H9 (cell line): ENCODE measurements around the gene ARMC12. TPM values are rescaled to one million over a fixed set of nuclear protein-coding genes. Genes with fewer than 3 reads are reported as not detected.

Source experiments
- DNase-seq: peaks from one replicate; pipeline ENCODE4 v3.0.0-alpha.2; 2017
- H2AFZ ChIP-seq: one replicate; pipeline ENCODE4 v1.6.1; 2013; ENCODE audit warnings: mild to moderate bottlenecking, low read length, control low read depth, moderate library complexity
- H2AK5ac ChIP-seq: 2 replicates; pipeline ENCODE4 v1.6.1; 2013; ENCODE audit warnings: low read length, control low read depth, mixed read lengths; ENCODE audit not compliant: insufficient read length
- H2BK120ac ChIP-seq: one replicate; pipeline ENCODE4 v1.6.1; 2013; ENCODE audit warnings: low read depth, mild to moderate bottlenecking, low read length, control low read depth, inconsistent platforms; ENCODE audit not compliant: poor library complexity, severe bottlenecking
- H2BK12ac ChIP-seq: 2 replicates; pipeline ENCODE4 v1.6.1; 2013; ENCODE audit warnings: low read length, control low read depth, mixed read lengths, low read depth; ENCODE audit not compliant: insufficient read length
- H2BK15ac ChIP-seq: 2 replicates; pipeline ENCODE4 v1.6.1; 2013; ENCODE audit warnings: low read depth, low read length, control low read depth
- H2BK20ac ChIP-seq: one replicate; pipeline ENCODE4 v1.6.1; 2013; ENCODE audit warnings: low read depth, mild to moderate bottlenecking, low read length, control low read depth, inconsistent platforms; ENCODE audit not compliant: poor library complexity, severe bottlenecking
- H2BK5ac ChIP-seq: 2 replicates; pipeline ENCODE4 v1.6.1; 2013; ENCODE audit warnings: low read length, control low read depth, mixed read lengths; ENCODE audit not compliant: insufficient read length
- H3K14ac ChIP-seq: 2 replicates; pipeline ENCODE4 v1.6.1; 2013; ENCODE audit warnings: low read length, control low read depth; ENCODE audit not compliant: insufficient read depth
- H3K18ac ChIP-seq: 2 replicates; pipeline ENCODE4 v1.6.1; 2013; ENCODE audit warnings: low read depth, mild to moderate bottlenecking, mixed read lengths, low read length, control low read depth; ENCODE audit not compliant: insufficient read length
- H3K23ac ChIP-seq: 2 replicates; pipeline ENCODE4 v1.6.1; 2013; ENCODE audit warnings: low read length, control low read depth, mixed read lengths, low read depth; ENCODE audit not compliant: insufficient read length
- H3K23me2 ChIP-seq: 2 replicates; pipeline ENCODE4 v1.6.1; 2013; ENCODE audit warnings: low read depth, mild to moderate bottlenecking, mixed read lengths, low read length, control low read depth; ENCODE audit not compliant: insufficient read length, poor library complexity, severe bottlenecking
- H3K27ac ChIP-seq: 2 replicates; pipeline ENCODE4 v1.5.1; 2013; ENCODE audit warnings: low read length, control low read depth, mixed read lengths, low read depth; ENCODE audit not compliant: insufficient read length
- H3K27me3 ChIP-seq: 2 replicates; pipeline ENCODE4 v1.6.1; 2013; ENCODE audit warnings: low read length, control low read depth, inconsistent platforms; ENCODE audit not compliant: insufficient read depth
- H3K4ac ChIP-seq: 2 replicates; pipeline ENCODE4 v1.6.1; 2013; ENCODE audit warnings: low read depth, mild to moderate bottlenecking, control low read depth, inconsistent platforms, low read length, moderate library complexity
- H3K4me1 ChIP-seq: 2 replicates; pipeline ENCODE4 v1.6.1; 2013; ENCODE audit warnings: low read length, control low read depth, inconsistent platforms; ENCODE audit not compliant: insufficient read depth
- H3K4me2 ChIP-seq: 2 replicates; pipeline ENCODE4 v1.6.1; 2013; ENCODE audit warnings: low read length, control low read depth, mixed read lengths; ENCODE audit not compliant: insufficient read length, insufficient read depth
- H3K56ac ChIP-seq: 2 replicates; pipeline ENCODE4 v1.6.1; 2013; ENCODE audit warnings: low read depth, mild to moderate bottlenecking, mixed read lengths, low read length, control low read depth; ENCODE audit not compliant: insufficient read length
- H3K79me1 ChIP-seq: 2 replicates; pipeline ENCODE4 v1.6.1; 2013; ENCODE audit warnings: low read depth, mild to moderate bottlenecking, moderate library complexity, low read length, control low read depth, inconsistent platforms; ENCODE audit not compliant: insufficient read depth, poor library complexity, severe bottlenecking
- H3K79me2 ChIP-seq: 2 replicates; pipeline ENCODE4 v1.6.1; 2013; ENCODE audit warnings: low read length, control low read depth, inconsistent platforms; ENCODE audit not compliant: insufficient read depth
- H3K9ac ChIP-seq: 2 replicates; pipeline ENCODE4 v1.6.1; 2013; ENCODE audit warnings: low read length, control low read depth, mixed read lengths; ENCODE audit not compliant: insufficient read length; ENCODE audit errors: extremely low read depth
- H3K9me3 ChIP-seq: one replicate; pipeline ENCODE4 v1.6.1; 2013; ENCODE audit warnings: low read depth, low read length, inconsistent platforms; ENCODE audit not compliant: control insufficient read depth
- H3T11ph ChIP-seq: one replicate; pipeline ENCODE4 v1.6.1; 2013; ENCODE audit warnings: mild to moderate bottlenecking, low read length, control low read depth, inconsistent platforms
- H4K20me1 ChIP-seq: one replicate; pipeline ENCODE4 v1.6.1; 2013; ENCODE audit not compliant: control insufficient read depth, insufficient read length, insufficient read depth
- H4K5ac ChIP-seq: 2 replicates; pipeline ENCODE4 v1.6.1; 2013; ENCODE audit warnings: low read depth, mild to moderate bottlenecking, mixed read lengths, low read length, control low read depth; ENCODE audit not compliant: insufficient read length
- H4K8ac ChIP-seq: replicated peaks from 2 replicates; pipeline ENCODE4 v1.6.1; 2013; ENCODE audit warnings: low read length, control low read depth, mixed read lengths, low read depth; ENCODE audit not compliant: insufficient read length
- H4K91ac ChIP-seq: 2 replicates; pipeline ENCODE4 v1.6.1; 2013; ENCODE audit warnings: low read depth, mild to moderate bottlenecking, moderate library complexity, mixed read lengths, low read length, control low read depth; ENCODE audit not compliant: insufficient read length
- H3K27ac Mint-ChIP-seq, 3 experiments: 2 replicates in 2 of 3; 3 replicates in 1 of 3; pipeline ENCODE4 v1.8.0; 2020 to 2021; ENCODE audit warnings: mixed read lengths in 3 of 3, mild to moderate bottlenecking in 1 of 3, moderate library complexity in 1 of 3
- H3K27me3 Mint-ChIP-seq: 2 replicates; pipeline ENCODE4 v1.8.0; 2021; ENCODE audit warnings: low read depth, mild to moderate bottlenecking, moderate library complexity, mixed read lengths
- H3K36me3 Mint-ChIP-seq, 3 experiments: 2 replicates in 2 of 3; 3 replicates in 1 of 3; pipeline ENCODE4 v1.8.0; 2020 to 2021; ENCODE audit warnings: low read depth in 3 of 3, mixed read lengths in 3 of 3; ENCODE audit not compliant: insufficient read depth in 1 of 3
- H3K4me1 Mint-ChIP-seq, 2 experiments: 2 replicates each; pipeline ENCODE4 v1.8.0; 2020; ENCODE audit warnings: mixed read lengths in 2 of 2
- H3K4me3 Mint-ChIP-seq, 2 experiments: 2 replicates in 1 of 2; 3 replicates in 1 of 2; pipeline ENCODE4 v1.8.0; 2020 to 2021; ENCODE audit warnings: mild to moderate bottlenecking in 2 of 2, mixed read lengths in 2 of 2, moderate library complexity in 1 of 2
- H3K9me3 Mint-ChIP-seq, 2 experiments: 2 replicates in 1 of 2; 3 replicates in 1 of 2; pipeline ENCODE4 v1.8.0; 2020; ENCODE audit warnings: mild to moderate bottlenecking in 2 of 2, mixed read lengths in 2 of 2, moderate library complexity in 1 of 2
- CTCF ChIP-seq: fragments of 200-600 bp; sonication (generic); conservative IDR thresholded peaks from 3 replicates; pipeline ENCODE4 v1.8.0; 2021; ENCODE audit warnings: antibody characterized with exemption, mild to moderate bottlenecking
- total RNA-seq: library from RNA; stranded (reverse); gene quantifications from 2 replicates; pipeline ENCODE4 v1.2.1, GENCODE V29; 2021

Gene ARMC12
- total RNA-seq, 1 experiment from 2014 or later, result 1.7 TPM

- Histone ChIP-seq H2AFZ (no peak overlapping the region), H3K79me2 (no peaks in the 10 kb centered on the region)
Measured at GRCh38 chr6:35703554-35703953, 33.3 kb upstream of the ARMC12 start.

More at GRCh38 chr6:35703554-35703953, 33.3 kb upstream of the ARMC12 start:
- no peak overlapping the region for H4K91ac ChIP-seq
- Mint-ChIP-seq H3K9me3 (peaks cover 7% of the 10 kb centered on the region in 2 experiments; a peak in 4 of 5 replicates), H3K4me1 (no peaks in the 10 kb centered on the region), H3K36me3 (peaks cover 2 to 4% (median 2%) of the 10 kb centered on the region in 3 experiments; a peak in 2 of 7 replicates), H3K27ac (no peak overlapping the region), H3K27me3 (no peaks in the 10 kb centered on the region), H3K4me3 (no peak overlapping the region)
- no peaks in the 10 kb centered on the region for H3K23me2 ChIP-seq
- no peak overlapping the region for H3K4ac ChIP-seq
- no peak overlapping the region for H2AK5ac ChIP-seq
- H3K23ac ChIP-seq, result no peak overlapping the region
- no peak overlapping the region for H3K18ac ChIP-seq
- no peak overlapping the region for H2BK5ac ChIP-seq
- no peak overlapping the region for H4K5ac ChIP-seq
- H3K27ac ChIP-seq, result no peak overlapping the region
- no peak overlapping the region for H2BK15ac ChIP-seq
- DNase-seq, result no peak
- no peak overlapping the region for H4K8ac ChIP-seq
- no peak overlapping the region for H2BK12ac ChIP-seq
- H3K27me3 ChIP-seq, result no peaks in the 10 kb centered on the region
- no peaks in the 10 kb centered on the region for H3K79me1 ChIP-seq
- no peak overlapping the region for H3K14ac ChIP-seq
- no peak overlapping the region for H3K4me2 ChIP-seq
- no peaks in the 10 kb centered on the region for H4K20me1 ChIP-seq
- H3K9me3 ChIP-seq, result no peaks in the 10 kb centered on the region
- H3K56ac ChIP-seq, result no peak overlapping the region
- no peak overlapping the region for H3T11ph ChIP-seq
- no peak overlapping the region for H3K9ac ChIP-seq
- no peak for TF ChIP-seq CTCF
- H2BK20ac ChIP-seq, result no peak overlapping the region
- no peak overlapping the region for H2BK120ac ChIP-seq
- no peaks in the 10 kb centered on the region for H3K4me1 ChIP-seq
